ENCODE measurements around the gene SPECC1.

SPECC1 gene

GRCh38 chr17:19992803-19993713 is 16.1 kb upstream of the SPECC1 start:
- H3K27ac ChIP-seq: no peak overlapping the region
- TF ChIP-seq, protein P1, sequence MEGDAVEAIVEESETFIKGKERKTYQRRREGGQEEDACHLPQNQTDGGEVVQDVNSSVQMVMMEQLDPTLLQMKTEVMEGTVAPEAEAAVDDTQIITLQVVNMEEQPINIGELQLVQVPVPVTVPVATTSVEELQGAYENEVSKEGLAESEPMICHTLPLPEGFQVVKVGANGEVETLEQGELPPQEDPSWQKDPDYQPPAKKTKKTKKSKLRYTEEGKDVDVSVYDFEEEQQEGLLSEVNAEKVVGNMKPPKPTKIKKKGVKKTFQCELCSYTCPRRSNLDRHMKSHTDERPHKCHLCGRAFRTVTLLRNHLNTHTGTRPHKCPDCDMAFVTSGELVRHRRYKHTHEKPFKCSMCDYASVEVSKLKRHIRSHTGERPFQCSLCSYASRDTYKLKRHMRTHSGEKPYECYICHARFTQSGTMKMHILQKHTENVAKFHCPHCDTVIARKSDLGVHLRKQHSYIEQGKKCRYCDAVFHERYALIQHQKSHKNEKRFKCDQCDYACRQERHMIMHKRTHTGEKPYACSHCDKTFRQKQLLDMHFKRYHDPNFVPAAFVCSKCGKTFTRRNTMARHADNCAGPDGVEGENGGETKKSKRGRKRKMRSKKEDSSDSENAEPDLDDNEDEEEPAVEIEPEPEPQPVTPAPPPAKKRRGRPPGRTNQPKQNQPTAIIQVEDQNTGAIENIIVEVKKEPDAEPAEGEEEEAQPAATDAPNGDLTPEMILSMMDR (conservative IDR thresholded peaks at IDR 0.05; ENCODE audit: low read depth): peak; percentile 72
- ChIA-PET CTCF (interaction anchor here (0.5 to 2.1 kb wide), 9 partner anchors 16 to 834 kb away, joined by 3 to 19 read pairs (median 5); partner anchors contain the start of gene SPECC1), POLR2A (ENCODE audit: low non-redundant PET) (no interaction called here)
- peak; percentile 65 for DNase-seq (ENCODE audit: low spot score)

- POLR2A ChIA-PET (ENCODE audit: low non-redundant PET): interaction anchor here (0.6 kb wide), 1 partner anchor 20 kb away, joined by 3 read pairs; no protein-coding TSS in a partner anchor
- DNase-seq (ENCODE audit: low spot score): no peak
- TF ChIP-seq, protein P1 (conservative IDR thresholded peaks at IDR 0.05; ENCODE audit: low read depth): no peak
- CTCF ChIA-PET: interaction anchor here (1.0 to 1.4 kb wide), 2 partner anchors 13 to 126 kb away, joined by 3 to 6 read pairs; partner anchors contain the start of gene SPECC1
- no peak overlapping the region for H3K27ac ChIP-seq
These were observed 13.1 kb upstream of the SPECC1 start for GRCh38 chr17:19996086-19996485.

DNA sequence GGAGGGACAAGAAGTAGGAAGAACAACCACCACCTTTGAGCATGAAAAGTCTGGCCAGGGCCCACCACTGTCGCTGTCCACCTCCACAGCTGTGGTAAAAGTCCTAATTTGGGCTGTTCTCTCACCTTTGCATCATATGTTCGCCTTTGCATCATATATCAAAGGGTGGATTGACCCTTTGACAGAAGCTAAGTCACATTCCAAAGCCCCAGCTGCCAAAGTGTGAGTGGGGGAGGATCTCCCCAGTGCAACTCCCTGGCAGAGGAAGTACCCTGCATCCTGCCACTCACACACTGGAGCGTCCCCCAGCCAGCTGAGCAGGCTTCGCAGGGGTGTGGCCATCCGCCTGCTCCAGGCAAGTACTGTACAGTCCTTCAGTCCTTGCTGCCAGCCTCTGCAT is 12.7 kb upstream of the SPECC1 start:
- ChIA-PET CTCF (interaction anchor here (1.0 to 1.4 kb wide), 2 partner anchors 12 to 126 kb away, joined by 3 to 6 read pairs; partner anchors contain the start of gene SPECC1), POLR2A (ENCODE audit: low non-redundant PET) (no interaction called here)
- DNase-seq (ENCODE audit: low spot score): no peak
- no peak overlapping the region for H3K27ac ChIP-seq
- TF ChIP-seq, protein P1 (conservative IDR thresholded peaks at IDR 0.05; ENCODE audit: low read depth): no peak

DNA sequence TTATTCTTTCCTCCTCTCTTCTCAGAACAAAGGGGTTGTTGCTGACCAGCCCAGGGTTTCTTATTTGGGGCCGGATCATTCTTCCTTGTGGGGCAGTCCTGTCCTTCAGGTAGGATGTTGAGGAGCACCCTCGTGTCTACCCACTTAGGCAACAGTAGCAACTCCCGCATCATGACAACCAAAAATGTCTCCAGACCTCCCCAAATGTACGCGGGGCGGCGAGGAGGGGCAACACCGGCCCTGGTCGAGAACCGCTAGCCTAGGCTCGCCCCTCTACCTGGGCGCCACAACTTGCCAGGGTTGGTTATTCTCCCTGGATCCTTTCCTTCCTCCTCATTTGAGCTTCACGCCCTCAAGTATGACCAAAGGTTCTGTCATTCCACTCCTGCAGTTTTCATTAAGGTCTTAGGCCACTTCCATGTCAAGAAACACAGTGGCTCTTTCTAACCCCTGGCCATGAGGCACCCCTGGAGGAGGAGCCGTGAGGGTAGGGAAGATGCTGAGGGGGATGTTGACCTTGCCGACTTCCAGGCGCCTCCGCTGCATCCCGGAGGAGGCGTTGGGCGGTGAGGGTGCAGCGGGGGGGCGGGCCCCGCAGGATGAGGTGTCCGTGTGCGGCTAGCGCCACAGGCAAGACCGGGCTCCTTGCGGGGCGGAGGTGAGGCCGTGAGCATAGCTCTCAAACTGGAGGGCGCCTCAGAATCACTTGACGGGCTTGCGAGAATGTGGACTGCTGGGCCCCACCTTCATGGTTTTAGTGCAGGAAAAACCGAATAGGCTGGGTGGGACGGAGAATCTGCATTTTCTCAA is 712 bp upstream of the SPECC1 start:
- peak; percentile 21 for DNase-seq (ENCODE audit: low spot score)
- ChIA-PET POLR2A (ENCODE audit: low non-redundant PET) (no interaction called here), CTCF (interaction anchor here (0.5 to 1.5 kb wide), 9 partner anchors 8 to 974 kb away, joined by 3 to 6 read pairs (median 3); no protein-coding TSS in a partner anchor)
- no peak overlapping the region for H3K27ac ChIP-seq
- TF ChIP-seq, protein P1 (conservative IDR thresholded peaks at IDR 0.05; ENCODE audit: low read depth): no peak

DNA sequence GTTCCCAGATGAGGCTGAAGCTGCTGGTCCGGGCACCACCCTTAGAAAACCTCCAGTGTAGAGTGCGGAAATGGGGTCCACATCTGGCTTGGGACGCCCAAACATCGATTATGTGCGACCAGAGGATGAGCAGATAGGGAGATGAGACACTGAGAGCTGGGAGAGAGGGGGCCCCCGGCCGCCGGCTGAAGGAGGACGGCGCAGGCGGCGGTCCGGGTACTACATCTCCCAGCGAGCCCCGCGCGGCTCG is 182 bp upstream of the SPECC1 start:
- CTCF ChIA-PET: interaction anchor here (0.5 to 1.5 kb wide), 9 partner anchors 8 to 974 kb away, joined by 3 to 6 read pairs (median 3); no protein-coding TSS in a partner anchor
- H3K27ac ChIP-seq: no peak overlapping the region
- DNase-seq (ENCODE audit: low spot score): no peak
- TF ChIP-seq, protein P1 (conservative IDR thresholded peaks at IDR 0.05; ENCODE audit: low read depth): no peak; the same call in 1 of the 2 replicates
- POLR2A ChIA-PET (ENCODE audit: low non-redundant PET): no interaction called here

Measured in RWPE1 (cell line).